ENCODE measurements around the gene MAD1L1.

DNA sequence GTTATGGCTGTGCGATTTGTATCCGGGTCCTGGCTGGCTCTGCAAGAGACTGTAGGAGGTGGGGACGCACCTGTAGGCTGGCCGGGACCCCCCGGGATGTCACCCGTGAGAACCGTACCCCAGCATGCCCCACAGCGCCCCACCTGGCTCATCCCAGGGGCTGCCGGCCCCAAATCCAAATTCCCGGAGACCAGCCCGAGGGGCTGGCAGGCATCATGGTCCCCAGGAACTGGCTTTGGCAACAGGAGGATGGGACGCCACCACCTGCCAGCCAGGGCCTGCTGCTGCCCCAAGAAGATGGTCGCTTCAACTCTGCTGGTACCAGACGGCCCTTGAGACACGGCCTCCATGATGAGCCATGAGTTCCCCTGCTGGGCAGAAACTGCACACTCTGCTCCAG is 323.3 kb downstream of the MAD1L1 start:
- TF ChIP-seq, protein P1, sequence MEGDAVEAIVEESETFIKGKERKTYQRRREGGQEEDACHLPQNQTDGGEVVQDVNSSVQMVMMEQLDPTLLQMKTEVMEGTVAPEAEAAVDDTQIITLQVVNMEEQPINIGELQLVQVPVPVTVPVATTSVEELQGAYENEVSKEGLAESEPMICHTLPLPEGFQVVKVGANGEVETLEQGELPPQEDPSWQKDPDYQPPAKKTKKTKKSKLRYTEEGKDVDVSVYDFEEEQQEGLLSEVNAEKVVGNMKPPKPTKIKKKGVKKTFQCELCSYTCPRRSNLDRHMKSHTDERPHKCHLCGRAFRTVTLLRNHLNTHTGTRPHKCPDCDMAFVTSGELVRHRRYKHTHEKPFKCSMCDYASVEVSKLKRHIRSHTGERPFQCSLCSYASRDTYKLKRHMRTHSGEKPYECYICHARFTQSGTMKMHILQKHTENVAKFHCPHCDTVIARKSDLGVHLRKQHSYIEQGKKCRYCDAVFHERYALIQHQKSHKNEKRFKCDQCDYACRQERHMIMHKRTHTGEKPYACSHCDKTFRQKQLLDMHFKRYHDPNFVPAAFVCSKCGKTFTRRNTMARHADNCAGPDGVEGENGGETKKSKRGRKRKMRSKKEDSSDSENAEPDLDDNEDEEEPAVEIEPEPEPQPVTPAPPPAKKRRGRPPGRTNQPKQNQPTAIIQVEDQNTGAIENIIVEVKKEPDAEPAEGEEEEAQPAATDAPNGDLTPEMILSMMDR (IDR thresholded peaks at IDR 0.05; ENCODE audit: insufficient read depth, low read depth, low read length) = no peak
- TF ChIP-seq EZH2 (IDR thresholded peaks at IDR 0.05; ENCODE audit: insufficient read depth, low read length) = no peak
